HUES6 (cell line): ENCODE data around the gene FIGNL2.

ENCODE experiments used
- H3K27ac ChIP-seq: 2 replicates; pipeline ENCODE4 v1.7.0; 2013; ENCODE audit warnings: low read depth, mild to moderate bottlenecking, low read length, inconsistent platforms
- H3K27me3 ChIP-seq: 2 replicates; pipeline ENCODE4 v1.6.1; 2013; ENCODE audit warnings: low read length; ENCODE audit not compliant: control insufficient read depth, insufficient read depth
- H3K36me3 ChIP-seq: 2 replicates; pipeline ENCODE4 v1.6.1; 2013; ENCODE audit warnings: low read length; ENCODE audit not compliant: control insufficient read depth, insufficient read depth
- H3K4me1 ChIP-seq: 2 replicates; pipeline ENCODE4 v1.6.1; 2013; ENCODE audit warnings: low read length; ENCODE audit not compliant: control insufficient read depth, insufficient read depth
- H3K4me3 ChIP-seq: 2 replicates; pipeline ENCODE4 v1.5.1; 2013; ENCODE audit warnings: low read depth, low read length
- H3K9ac ChIP-seq: one replicate; pipeline ENCODE4 v1.6.1; 2013; ENCODE audit warnings: mild to moderate bottlenecking, low read length
- H3K9me3 ChIP-seq: 2 replicates; pipeline ENCODE4 v1.6.1; 2013; ENCODE audit warnings: low read depth, low read length; ENCODE audit not compliant: control insufficient read depth, insufficient read depth

FIGNL2 gene

DNA sequence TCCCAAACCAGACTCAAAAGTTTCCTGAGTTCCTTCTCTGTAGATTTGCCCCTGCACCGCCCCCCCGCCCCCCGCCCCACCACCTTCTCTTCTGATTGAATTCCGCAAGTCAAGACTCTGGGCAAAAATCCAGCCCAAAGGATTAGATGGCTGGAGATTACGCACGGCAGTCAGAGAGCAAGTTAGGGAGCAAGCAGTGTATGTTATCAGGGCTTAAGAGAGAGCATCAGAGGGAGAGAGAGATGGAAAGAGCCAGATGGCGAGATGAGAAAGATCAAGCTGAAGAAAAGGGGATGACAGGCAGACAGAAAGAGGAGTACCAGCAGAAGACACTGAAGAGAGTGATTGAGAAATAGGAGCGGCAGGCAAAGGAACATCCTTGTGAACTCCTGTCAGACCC is 25.5 kb upstream of the FIGNL2 start:
- Histone ChIP-seq H3K36me3 (no peaks in the 10 kb centered on the region), H3K9me3 (no peaks in the 10 kb centered on the region), H3K9ac (no peak overlapping the region), H3K27ac (no peak overlapping the region), H3K4me3 (no peak overlapping the region), H3K27me3 (peaks cover 24% of the 10 kb centered on the region), H3K4me1 (peaks cover 27% of the 10 kb centered on the region)

DNA sequence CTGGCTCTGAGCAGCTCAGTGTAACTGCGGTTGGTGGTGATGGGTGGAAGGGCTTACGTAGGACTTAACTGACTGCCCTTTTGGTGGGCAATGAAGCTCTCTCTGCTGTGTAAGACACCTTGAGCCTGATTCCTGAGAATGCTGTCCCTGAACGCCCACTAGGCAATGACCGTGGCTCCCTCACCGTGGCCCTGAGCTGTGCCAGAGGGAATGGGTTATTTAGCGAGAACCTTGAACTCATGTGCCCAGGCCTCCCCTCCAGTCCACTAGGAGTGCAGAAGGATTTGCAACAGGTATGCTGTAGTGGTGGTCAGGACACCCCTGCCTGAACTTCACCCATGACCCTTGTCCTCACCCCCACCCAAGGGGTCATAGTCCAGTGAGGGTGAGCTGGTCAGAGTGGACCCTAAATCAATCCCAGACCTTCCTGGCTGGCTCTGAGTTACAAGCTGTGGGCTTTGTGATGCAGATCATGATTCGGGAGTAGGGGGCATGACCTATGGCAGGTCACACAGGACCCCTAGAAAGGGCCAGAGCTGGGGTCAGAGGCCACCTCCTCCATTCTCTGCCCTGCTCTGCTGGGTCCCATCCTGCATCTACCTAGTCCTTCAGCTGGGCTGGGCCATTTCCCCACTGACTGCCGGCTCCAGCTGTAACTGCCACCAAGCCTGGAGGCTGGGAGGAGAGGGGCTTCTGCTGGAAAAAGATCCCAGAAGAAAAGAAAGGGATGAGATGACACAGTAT is 24.9 kb upstream of the FIGNL2 start:
- H3K9ac ChIP-seq = no peak overlapping the region
- H3K36me3 ChIP-seq = no peaks in the 10 kb centered on the region
- peaks cover 30% of the 10 kb centered on the region for H3K27me3 ChIP-seq
- H3K9me3 ChIP-seq = no peaks in the 10 kb centered on the region
- no peak overlapping the region for H3K4me3 ChIP-seq
- H3K4me1 ChIP-seq = peaks cover 32% of the 10 kb centered on the region
- H3K27ac ChIP-seq = no peak overlapping the region

DNA sequence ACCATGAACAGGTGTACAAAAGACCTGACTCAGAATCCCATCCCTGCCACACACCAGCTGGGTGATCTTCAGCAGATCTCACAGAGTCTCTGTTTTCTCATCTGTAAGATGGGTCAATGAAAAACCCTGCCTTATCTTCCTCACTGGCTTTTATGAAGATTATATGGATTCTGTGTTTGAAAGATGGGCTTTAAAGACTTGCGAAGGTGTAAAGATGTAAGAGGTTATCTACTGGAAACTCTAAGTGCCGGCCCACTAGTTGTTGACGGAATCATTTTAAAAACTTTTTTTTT is 24.1 kb upstream of the FIGNL2 start:
- Histone ChIP-seq H3K27me3 (peaks cover 37% of the 10 kb centered on the region), H3K4me3 (no peak overlapping the region), H3K9me3 (no peaks in the 10 kb centered on the region), H3K9ac (no peak overlapping the region), H3K27ac (no peak overlapping the region), H3K36me3 (no peaks in the 10 kb centered on the region), H3K4me1 (peaks cover 37% of the 10 kb centered on the region)

DNA sequence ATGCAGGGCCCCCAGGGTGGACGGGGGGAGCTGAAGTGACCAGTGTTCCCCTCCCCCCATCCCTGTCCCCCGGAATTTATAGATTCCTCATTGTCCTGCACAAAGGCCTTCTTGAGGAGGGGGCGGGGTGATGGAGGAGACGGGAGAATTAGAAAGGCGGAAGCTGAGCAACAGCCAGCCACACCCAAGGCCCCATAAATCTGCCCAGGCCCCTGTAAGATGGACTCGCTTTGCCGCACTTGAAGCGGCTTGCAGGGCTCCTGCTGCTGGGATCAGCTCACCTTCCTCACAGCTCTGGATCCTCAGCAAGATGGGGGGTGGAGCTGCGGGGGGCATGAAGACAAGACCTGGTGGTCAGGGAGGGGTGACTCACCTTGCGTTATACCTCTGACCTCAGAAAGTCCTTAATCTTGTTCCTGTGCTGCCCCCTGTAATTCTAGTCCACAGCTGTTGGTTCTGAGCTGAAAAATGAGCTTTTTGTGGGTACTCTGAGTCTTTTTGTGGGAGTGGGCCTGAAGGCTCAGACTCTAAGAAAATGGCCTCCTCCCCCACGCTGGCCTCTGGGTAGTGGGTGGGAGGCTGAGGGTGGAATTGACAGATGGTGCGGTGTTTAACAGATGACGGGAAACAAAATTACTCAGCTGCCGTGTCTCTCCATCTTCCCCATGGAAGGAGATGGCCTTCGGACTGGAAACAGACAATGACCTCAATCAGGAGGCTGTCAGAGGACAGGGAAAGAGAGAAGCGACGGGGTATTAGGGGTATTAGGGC is 23.6 kb upstream of the FIGNL2 start:
- H3K4me1 ChIP-seq = peaks cover 37% of the 10 kb centered on the region
- H3K27ac ChIP-seq = no peak overlapping the region
- H3K9ac ChIP-seq = no peak overlapping the region
- H3K9me3 ChIP-seq = no peaks in the 10 kb centered on the region
- no peaks in the 10 kb centered on the region for H3K36me3 ChIP-seq
- H3K27me3 ChIP-seq = peaks cover 42% of the 10 kb centered on the region
- H3K4me3 ChIP-seq = no peak overlapping the region

DNA sequence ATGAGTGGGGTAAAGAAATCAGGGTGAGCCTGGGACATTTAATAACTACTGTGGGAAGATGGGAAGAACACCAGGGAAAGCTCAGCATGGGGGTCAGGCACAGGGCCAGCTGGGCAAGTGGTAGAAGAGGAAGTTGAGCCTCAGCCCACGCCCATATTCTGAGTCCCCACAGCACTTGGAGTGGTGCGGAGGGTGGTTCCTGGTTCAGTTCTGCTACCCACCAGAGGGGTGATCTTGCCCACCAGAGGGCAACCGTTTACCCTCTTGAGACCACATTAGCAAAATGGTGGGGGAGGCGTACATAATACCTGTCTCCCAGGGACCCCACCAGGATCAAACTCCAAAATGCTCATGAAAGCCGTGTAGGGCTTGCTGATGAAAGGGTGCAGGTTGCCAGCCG is 22.6 kb upstream of the FIGNL2 start:
- H3K9ac ChIP-seq = no peak overlapping the region
- H3K36me3 ChIP-seq = no peaks in the 10 kb centered on the region
- H3K27ac ChIP-seq = no peak overlapping the region
- H3K4me3 ChIP-seq = no peak overlapping the region
- H3K27me3 ChIP-seq = peaks cover 43% of the 10 kb centered on the region
- H3K9me3 ChIP-seq = no peaks in the 10 kb centered on the region
- H3K4me1 ChIP-seq = peaks cover 41% of the 10 kb centered on the region

DNA sequence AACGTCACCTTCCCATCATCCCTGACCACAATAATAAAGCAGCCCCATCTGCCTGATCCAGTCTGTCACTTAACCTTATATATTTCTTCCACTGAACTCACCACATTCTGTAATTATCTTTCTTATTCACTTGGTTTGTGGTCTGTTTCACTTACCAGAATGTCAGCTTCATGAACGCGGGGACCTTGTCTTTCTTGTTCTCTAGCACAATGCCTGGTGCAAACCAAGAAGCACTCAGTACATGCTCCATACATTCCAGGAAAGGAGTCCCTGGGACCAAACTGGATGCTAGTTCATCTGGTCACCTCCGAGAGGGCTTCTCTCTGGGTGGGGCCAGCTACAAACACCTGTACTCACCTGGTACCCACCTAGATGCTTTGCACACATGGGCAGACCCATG is 22.0 kb upstream of the FIGNL2 start:
- no peak overlapping the region for H3K27ac ChIP-seq
- H3K4me3 ChIP-seq = no peak overlapping the region
- no peak overlapping the region for H3K9ac ChIP-seq
- H3K9me3 ChIP-seq = no peaks in the 10 kb centered on the region
- no peaks in the 10 kb centered on the region for H3K36me3 ChIP-seq
- H3K4me1 ChIP-seq = peaks cover 47% of the 10 kb centered on the region
- H3K27me3 ChIP-seq = peaks cover 48% of the 10 kb centered on the region

DNA sequence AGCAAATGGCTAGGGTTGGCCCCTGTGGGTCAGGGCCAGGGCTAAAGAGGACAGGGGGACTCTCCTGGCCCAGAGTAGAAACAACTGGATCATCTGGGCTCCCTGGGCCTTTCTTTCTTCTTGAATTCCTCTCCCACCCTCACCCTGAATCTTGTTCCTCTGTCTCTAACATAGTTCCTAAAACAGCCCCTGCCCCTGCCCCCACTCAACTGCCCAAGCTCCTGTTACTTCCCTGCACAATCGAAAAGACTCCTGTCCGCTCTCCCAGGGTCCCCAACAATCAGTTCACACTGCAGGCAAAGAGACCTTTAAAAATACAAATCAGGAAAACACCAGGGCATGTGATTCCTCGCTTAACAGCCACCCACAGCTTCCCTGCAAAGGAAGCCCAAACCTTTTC is 21.4 kb upstream of the FIGNL2 start:
- Histone ChIP-seq H3K9me3 (no peaks in the 10 kb centered on the region), H3K27me3 (peaks cover 48% of the 10 kb centered on the region), H3K27ac (no peak overlapping the region), H3K4me1 (peaks cover 53% of the 10 kb centered on the region), H3K4me3 (peak overlapping the region; percentile 65; the same call in 1 of the 2 replicates), H3K36me3 (no peaks in the 10 kb centered on the region), H3K9ac (no peak overlapping the region)

DNA sequence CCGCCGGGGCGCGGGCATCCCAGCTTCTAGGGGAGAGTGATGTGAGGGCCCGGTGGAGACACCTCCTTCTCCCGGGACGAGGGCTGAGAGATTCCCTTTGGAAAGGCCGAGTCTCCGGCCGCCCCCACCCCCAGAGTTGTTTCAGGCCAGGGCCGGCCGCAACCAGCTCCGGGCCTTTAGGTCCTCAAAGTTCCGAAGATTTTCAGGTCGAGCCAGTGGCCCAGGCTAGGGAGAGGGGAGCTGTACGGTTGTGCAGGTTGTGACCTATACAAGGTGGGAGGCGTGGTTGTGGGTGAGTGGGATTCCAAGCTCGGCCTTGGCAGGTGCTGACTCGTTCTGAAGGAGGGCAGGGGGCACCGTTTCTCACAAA is 21.0 kb upstream of the FIGNL2 start:
- no peaks in the 10 kb centered on the region for H3K9me3 ChIP-seq
- H3K4me1 ChIP-seq = peaks cover 57% of the 10 kb centered on the region
- H3K36me3 ChIP-seq = no peaks in the 10 kb centered on the region
- H3K27ac ChIP-seq = no peak overlapping the region
- H3K9ac ChIP-seq = no peak overlapping the region
- peak overlapping the region; percentile 65 for H3K4me3 ChIP-seq
- H3K27me3 ChIP-seq = peaks cover 48% of the 10 kb centered on the region

DNA sequence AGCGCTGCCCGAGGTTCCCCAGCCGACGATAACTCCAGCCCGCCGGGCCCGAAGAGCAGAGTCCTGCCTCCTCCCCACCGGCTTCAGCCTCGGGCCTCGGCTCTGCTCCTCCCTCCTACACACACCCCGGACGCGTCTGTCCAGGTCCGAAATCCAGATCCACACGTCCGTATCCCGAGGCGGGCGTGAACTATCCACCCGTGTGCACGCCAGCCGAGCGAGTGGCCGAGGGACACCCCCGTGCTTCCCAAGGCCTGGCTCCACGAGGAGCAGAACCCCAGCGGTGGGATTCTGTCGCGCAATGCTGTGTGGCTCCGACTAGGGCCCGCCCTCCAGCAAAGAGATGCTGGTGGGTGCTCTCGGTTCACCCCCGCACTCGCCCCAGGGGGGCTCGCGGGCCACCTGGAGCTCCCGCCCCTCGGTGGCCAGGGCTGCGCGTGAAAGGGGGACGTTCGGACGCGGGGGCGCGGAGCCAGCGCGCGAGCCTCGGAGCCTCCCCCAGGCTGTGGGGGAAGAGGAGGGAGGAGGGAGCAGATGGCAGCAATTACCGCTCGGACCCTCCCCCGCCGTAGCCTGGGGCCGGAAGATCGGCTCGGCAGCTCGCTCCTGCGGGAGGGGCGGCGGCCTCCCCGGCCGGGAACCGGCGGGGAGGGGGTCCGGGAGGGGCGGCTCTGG is 20.4 kb upstream of the FIGNL2 start:
- Histone ChIP-seq H3K4me3 (peak overlapping the region; percentile 65), H3K9ac (peak overlapping the region; percentile 23), H3K4me1 (peaks cover 57% of the 10 kb centered on the region), H3K27me3 (peaks cover 48% of the 10 kb centered on the region), H3K9me3 (no peaks in the 10 kb centered on the region), H3K36me3 (no peaks in the 10 kb centered on the region), H3K27ac (no peak overlapping the region)

DNA sequence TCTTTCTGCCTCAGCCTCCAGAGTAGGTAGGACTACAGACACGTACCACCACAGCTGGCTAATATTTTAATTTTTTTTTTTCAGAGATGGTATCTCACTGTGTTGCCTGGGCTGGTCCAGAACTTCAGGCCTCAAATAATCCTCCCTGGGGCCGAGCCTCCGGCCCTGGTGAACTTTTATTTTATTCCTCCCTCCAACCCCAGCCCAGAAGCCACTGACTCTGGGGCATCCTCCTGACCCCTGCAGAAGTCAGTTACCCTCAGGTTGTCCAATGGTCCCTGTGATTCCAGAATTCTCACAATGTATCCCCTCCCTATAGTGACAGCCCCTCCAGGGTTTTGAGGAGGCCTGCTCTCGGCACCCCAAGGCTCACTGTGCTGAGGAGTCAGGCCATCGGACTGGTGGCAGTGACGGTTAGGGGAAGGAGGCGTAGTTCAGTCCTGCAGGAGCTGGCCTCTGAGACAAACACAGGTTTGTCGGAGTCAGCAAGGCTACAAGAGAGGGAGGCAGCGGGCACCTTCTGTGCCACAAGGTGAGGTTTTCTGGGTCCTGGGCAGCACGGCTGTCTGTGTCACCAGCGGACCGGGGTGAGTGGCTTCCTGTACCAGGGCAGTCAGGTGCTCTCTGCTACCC is 19.4 kb upstream of the FIGNL2 start:
- Histone ChIP-seq H3K4me1 (peaks cover 58% of the 10 kb centered on the region), H3K36me3 (no peaks in the 10 kb centered on the region), H3K9ac (no peak overlapping the region), H3K27me3 (peaks cover 48% of the 10 kb centered on the region), H3K27ac (no peak overlapping the region), H3K9me3 (no peaks in the 10 kb centered on the region), H3K4me3 (no peak overlapping the region)

DNA sequence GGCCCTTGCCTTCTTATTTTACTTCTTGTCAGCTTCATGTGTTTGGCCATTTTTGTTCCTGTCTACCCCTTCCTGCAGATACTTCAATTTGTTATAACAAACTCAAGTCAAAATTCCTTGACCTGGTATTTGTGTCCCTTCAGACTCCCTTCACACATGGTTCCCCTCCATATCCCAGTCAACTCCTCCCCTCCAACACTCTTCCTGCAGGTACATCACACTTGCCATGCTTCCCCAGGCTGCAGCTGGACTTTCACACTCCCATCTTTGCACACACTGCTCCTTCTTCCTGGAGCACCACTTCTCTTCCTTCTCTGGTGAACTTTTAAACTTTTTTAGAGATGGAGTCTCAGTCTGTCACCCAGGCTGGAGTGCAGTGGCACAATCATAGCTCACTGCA is 18.9 kb upstream of the FIGNL2 start:
- no peak overlapping the region for H3K9ac ChIP-seq
- peaks cover 62% of the 10 kb centered on the region for H3K4me1 ChIP-seq

More for the DNA sequence above, 18.9 kb upstream of the FIGNL2 start:
- no peak overlapping the region for H3K4me3 ChIP-seq
- peaks cover 49% of the 10 kb centered on the region for H3K27me3 ChIP-seq
- H3K36me3 ChIP-seq = no peaks in the 10 kb centered on the region
- no peaks in the 10 kb centered on the region for H3K9me3 ChIP-seq
- H3K27ac ChIP-seq = no peak overlapping the region
